K562 (cell line): ENCODE results near the gene ZNF547. TPM values are rescaled to one million over a fixed set of nuclear protein-coding genes. Genes with fewer than 3 reads are reported as not detected.
A peak's percentile ranks its signal among the peaks of the same experiment; 100 is the strongest.

Experiments
- ATAC-seq: fragments of 200-7000 bp; cut with Tn5 transposase; 3 replicates; pipeline ENCODE4 v1.9.1; 2020; ENCODE audit warnings: moderate library complexity
- BruUV-seq: library from RNA; stranded (reverse); fragments of 400-500 nt; replicated peaks from 2 replicates; lab custom pipeline; 2021; lab: Mats Ljungman, UMichigan
- CTCF ChIA-PET: fragments of 300-600 bp; formaldehyde crosslinking; extraction: SDS; loops from one replicate; lab custom pipeline; 2021; ENCODE audit warnings: low intra/inter-chr PET ratio; lab: Yijun Ruan, JAX
- POLR2A ChIA-PET: fragments of 300-600, 350-650 bp; sonication (Branson Sonifier 250); formaldehyde crosslinking; extraction: SDS; loops from one replicate; lab custom pipeline; 2021; ENCODE audit warnings: antibody characterized with exemption, inconsistent platforms; lab: Yijun Ruan, JAX
- DNase-seq, 4 experiments: peaks; one replicate each; pipeline versions ENCODE4 v3.0.0 to v3.0.0-alpha.2; 2011 to 2018; ENCODE audit warnings: low spot score in 3 of 4, mixed read lengths in 3 of 4; ENCODE audit errors: extremely low read depth in 1 of 4
- FAIRE-seq: peaks from 2 replicates; lab custom pipeline; 2011; peaks lifted over from hg19 to GRCh38; lab: Jason Lieb, UNC
- H2AFZ ChIP-seq: 2 replicates; pipeline ENCODE4 v1.6.0; 2011; ENCODE audit warnings: low read depth, low read length, control low read depth, inconsistent platforms
- H3K27ac ChIP-seq: fragments of 200-600 bp; 3 replicates; pipeline ENCODE4 v1.8.0; 2011; ENCODE audit warnings: low read depth, mild to moderate bottlenecking, control low read depth, inconsistent platforms, low read length, moderate library complexity, mixed read lengths; ENCODE audit errors: extremely low read depth
- H3K27me3 ChIP-seq, 2 experiments: fragments of 300-600 bp in 1 of 2; 2 replicates in 1 of 2; 3 replicates in 1 of 2; pipeline versions ENCODE4 v1.6.0 to v1.8.0; 2011; ENCODE audit warnings: inconsistent platforms in 2 of 2, low read length in 2 of 2, mild to moderate bottlenecking in 1 of 2, mixed read lengths in 1 of 2, moderate library complexity in 1 of 2; ENCODE audit not compliant: control insufficient read depth in 2 of 2, insufficient read depth in 2 of 2
- H3K36me3 ChIP-seq: fragments of 300-600 bp; 3 replicates; pipeline ENCODE4 v1.8.0; 2011; ENCODE audit warnings: mild to moderate bottlenecking, low read length, inconsistent platforms; ENCODE audit not compliant: control insufficient read depth, insufficient read depth
- H3K4me1 ChIP-seq, 2 experiments: fragments of 200-600 bp in 1 of 2; replicated peaks in 1 of 2; 2 replicates in 1 of 2; 3 replicates in 1 of 2; pipeline versions ENCODE4 v1.5.1 to v1.8.0; 2011; ENCODE audit warnings: inconsistent platforms in 2 of 2, low read length in 2 of 2, mild to moderate bottlenecking in 1 of 2, mixed read lengths in 1 of 2, moderate library complexity in 1 of 2; ENCODE audit not compliant: control insufficient read depth in 2 of 2, insufficient read depth in 2 of 2
- H3K4me2 ChIP-seq: 2 replicates; pipeline ENCODE4 v1.6.1; 2011; ENCODE audit warnings: low read length, control low read depth, inconsistent platforms, mixed read lengths; ENCODE audit not compliant: insufficient read depth
- H3K4me3 ChIP-seq: fragments of 200-600 bp; sonication (generic), shearing (Covaris generic); 2 replicates; pipeline ENCODE4 v1.5.1; 2016; ENCODE audit warnings: control low read depth, inconsistent platforms
- H3K79me2 ChIP-seq: fragments of 200-600 bp; 3 replicates; pipeline ENCODE4 v1.8.0; 2011; ENCODE audit warnings: low read length, inconsistent platforms; ENCODE audit not compliant: control insufficient read depth, insufficient read depth
- H3K9ac ChIP-seq, 2 experiments: 2 replicates each; pipeline versions ENCODE4 v1.6.0 to v1.6.1; 2011; ENCODE audit warnings: low read depth in 2 of 2, low read length in 2 of 2, control low read depth in 1 of 2, inconsistent platforms in 1 of 2, mild to moderate bottlenecking in 1 of 2, mixed read lengths in 1 of 2; ENCODE audit not compliant: insufficient read depth in 1 of 2
- H3K9me1 ChIP-seq: one replicate; pipeline ENCODE4 v1.6.0; 2011; ENCODE audit warnings: inconsistent platforms, mild to moderate bottlenecking, low read length, moderate library complexity; ENCODE audit not compliant: control insufficient read depth, insufficient read depth
- H3K9me3 ChIP-seq: replicated peaks from 2 replicates; pipeline ENCODE4 v1.5.1; 2011; ENCODE audit warnings: low read depth, low read length, inconsistent platforms; ENCODE audit not compliant: control insufficient read depth, insufficient read depth
- H4K20me1 ChIP-seq: replicated peaks from 2 replicates; pipeline ENCODE4 v1.6.1; 2011; ENCODE audit warnings: low read length, inconsistent platforms, mixed read lengths; ENCODE audit not compliant: control insufficient read depth, insufficient read depth
- C11orf30 ChIP-seq: fragments of 450-650 bp; IDR thresholded peaks from 2 replicates; pipeline ENCODE4 v1.6.1; 2016; ENCODE audit warnings: low read depth, mild to moderate bottlenecking
- E2F5 ChIP-seq: sonication (generic); formaldehyde crosslinking; IDR thresholded peaks from 2 replicates; pipeline ENCODE4 v1.8.0; 2022; ENCODE audit warnings: mild to moderate bottlenecking, missing genetic modification reagents
- ETS2 ChIP-seq: IDR thresholded peaks from 2 replicates; pipeline ENCODE4 v1.6.1; 2016; ENCODE audit warnings: borderline replicate concordance, missing genetic modification characterization, mild to moderate bottlenecking, moderate library complexity, missing compliant biosample characterization; ENCODE audit not compliant: poor library complexity, severe bottlenecking
- FOXA1 ChIP-seq: fragments of 450-650 bp; IDR thresholded peaks from 2 replicates; pipeline ENCODE4 v1.6.1; 2016; ENCODE audit warnings: mild to moderate bottlenecking, borderline replicate concordance
- GATAD2A ChIP-seq: fragments of 450-650 bp; IDR thresholded peaks from 2 replicates; pipeline ENCODE4 v1.6.1; 2017
- GTF3C2 ChIP-seq: IDR thresholded peaks from 3 replicates; pipeline ENCODE4 v1.6.1; 2011; ENCODE audit warnings: borderline replicate concordance, mild to moderate bottlenecking, moderate library complexity; ENCODE audit not compliant: insufficient read length; ENCODE audit errors: extremely low read depth
- HMG20A ChIP-seq: fragments of 450-650 bp; formaldehyde crosslinking; conservative IDR thresholded peaks from 2 replicates; pipeline ENCODE4 v1.4.0; 2020; ENCODE audit warnings: mild to moderate bottlenecking, mixed read lengths
- ID3 ChIP-seq, 2 experiments: fragments of 250-450 bp in 1 of 2; fragments of 450-650 bp in 1 of 2; sonication (Bioruptor Pico) in 1 of 2; IDR thresholded peaks; 2 replicates each; pipeline versions ENCODE4 v1.6.1 to v1.8.0; 2016 to 2021; ENCODE audit warnings: mild to moderate bottlenecking in 2 of 2, moderate library complexity in 2 of 2, missing compliant biosample characterization in 1 of 2, missing genetic modification characterization in 1 of 2
- KAT2B ChIP-seq: IDR thresholded peaks from one replicate; pipeline ENCODE4 v1.6.1; 2012; ENCODE audit warnings: low read depth, mild to moderate bottlenecking, control low read depth, inconsistent platforms, low read length, moderate library complexity
- MAFF ChIP-seq: IDR thresholded peaks from 2 replicates; pipeline ENCODE4 v1.6.1; 2012; ENCODE audit warnings: low read length, improper control_type of control experiment
- MAFK ChIP-seq: IDR thresholded peaks from 2 replicates; pipeline ENCODE4 v1.6.1; 2011; ENCODE audit warnings: low read length, improper control_type of control experiment
- MTA1 ChIP-seq: fragments of 450-650 bp; IDR thresholded peaks from 2 replicates; pipeline ENCODE4 v1.6.1; 2017; ENCODE audit warnings: borderline replicate concordance
- PTRF ChIP-seq: fragments of 450-650 bp; IDR thresholded peaks from 2 replicates; pipeline ENCODE4 v1.6.1; 2016; ENCODE audit warnings: mild to moderate bottlenecking, missing genetic modification characterization, missing compliant biosample characterization
- STAT5A ChIP-seq: IDR thresholded peaks from 2 replicates; pipeline ENCODE4 v1.6.1; 2012; ENCODE audit warnings: low read length, inconsistent platforms, borderline replicate concordance
- ZBTB49 ChIP-seq: sonication (generic); formaldehyde crosslinking; IDR thresholded peaks from 2 replicates; pipeline ENCODE4 v1.8.0; 2022; ENCODE audit warnings: missing genetic modification reagents, mild to moderate bottlenecking, borderline replicate concordance
- ZNF316 ChIP-seq: fragments of 450-650 bp; IDR thresholded peaks from 2 replicates; pipeline ENCODE4 v1.6.1; 2016
- WGBS: fragments of 100-300 bp; shearing (Covaris generic); methylation state at CpG from one replicate; pipeline ENCODE4 v1.1.6; 2016; ENCODE audit warnings: low coverage, mixed read lengths; ENCODE audit not compliant: insufficient coverage; ENCODE audit errors: missing lambda C conversion rate; 5-methylcytosine and 5-hydroxymethylcytosine counted together
- in situ Hi-C: fragments of 300-500 bp; cut with MboI; formaldehyde crosslinking; loops from 4 replicates; pipeline ENCODE4 v1.15.0; 2018; ENCODE audit warnings: inconsistent platforms, mixed read lengths
- intact Hi-C: fragments of 100-400 bp; cut with micrococcal nuclease; formaldehyde crosslinking; loops from 2 replicates; pipeline ENCODE4 v1.14.2; 2022
- polyA plus RNA-seq, 8 experiments: library from polyadenylated mRNA; depleted of rRNA in 4 of 8; stranded (reverse) in 5 of 8; unstranded in 3 of 8; fragments of >200 nt; fragmentation: Nextera tagmentation in 2 of 8; fragmentation: Illumina TruSeq in 1 of 8; extraction: Ambion mirVana in 2 of 8; extraction: Trizol in 1 of 8; gene quantifications; 2 replicates each; pipeline versions ENCODE4 v1.2.1 to v1.2.3, GENCODE V29; 2011 to 2014; ENCODE audit warnings: inconsistent platforms in 1 of 8, missing spikeins in 1 of 8
- total RNA-seq, 7 experiments: library from RNA; depleted of rRNA in 6 of 7; stranded (reverse); fragments of >200 nt in 6 of 7; fragmentation: Illumina TruSeq in 2 of 7; extraction: Trizol in 2 of 7; gene quantifications; 2 replicates each; pipeline versions ENCODE4 v1.2.1 to v1.2.3, GENCODE V29; 2011 to 2021; ENCODE audit warnings: low replicate concordance in 1 of 7

ZNF547 gene
- total and polyA plus RNA-seq, 9 of the 15 experiments (the other 6 are each of a cell fraction or from before 2014, with no cell fraction given) = 0.03 to 0.96 (median 0.30) TPM

GRCh38 chr19:57355916-57356315, 7.4 kb upstream of the ZNF547 start:
- in situ Hi-C loops = no loop called here
- H3K9ac ChIP-seq = no peak overlapping the region
- H3K27me3 ChIP-seq = no peaks in the 10 kb centered on the region
- H2AFZ ChIP-seq = no peak overlapping the region
- ATAC-seq (no peak), DNase-seq (no peak), FAIRE-seq (no peak)
- no peak overlapping the region for H3K4me2 ChIP-seq
- no peaks in the 10 kb centered on the region for H3K9me1 ChIP-seq
- 36% methylated on average over 4 of the region's 4 CpGs for WGBS
- ChIA-PET CTCF (no interaction called here), POLR2A (no interaction called here)
- H3K4me1 ChIP-seq = peaks cover 3 to 7% of the 10 kb centered on the region in 2 experiments; a peak in 3 of 5 replicates
- no peaks in the 10 kb centered on the region for H4K20me1 ChIP-seq
- H3K79me2 ChIP-seq = peaks cover 15% of the 10 kb centered on the region
- H3K27ac ChIP-seq = no peak overlapping the region
- H3K9me3 ChIP-seq = no peaks in the 10 kb centered on the region; the same call in 1 of the 2 replicates
- peaks cover 32% of the 10 kb centered on the region for H3K36me3 ChIP-seq
- H3K4me3 ChIP-seq = no peak overlapping the region
- intact Hi-C loops = no loop called here
- no TSS peak for BruUV-seq
- TF ChIP-seq MAFK = peak; percentile 83
- TF ChIP-seq ZNF316 = peak; percentile 63
- no peak for TF ChIP-seq ETS2 (tag)
- TF ChIP-seq GATAD2A = no peak
- no peak for TF ChIP-seq KAT2B
- TF ChIP-seq STAT5A = no peak
- TF ChIP-seq C11orf30 = peak; percentile 66
- no peak for TF ChIP-seq FOXA1
- no peak for TF ChIP-seq HMG20A (CRISPR knock-in tag)
- no peak for TF ChIP-seq MTA1
- no peak for TF ChIP-seq ZBTB49 (CRISPR knock-in tag)
- TF ChIP-seq ID3 (CRISPR knock-in tag; IDR thresholded peaks at IDR 0.05) = no peak
- TF ChIP-seq ID3 (tag; IDR thresholded peaks at IDR 0.05) = no peak
- TF ChIP-seq E2F5 (CRISPR knock-in tag) = no peak
- TF ChIP-seq PTRF (tag) = no peak
- TF ChIP-seq GTF3C2 = no peak
- peak; percentile 78 for TF ChIP-seq MAFF
